ENCODE results near the gene ALG9. TPM values are rescaled to one million over a fixed set of nuclear protein-coding genes. Genes with fewer than 3 reads are reported as not detected.

Gene ALG9
- total RNA-seq, 2 donors from 2014 or later = 24.0 to 40.5 TPM

DNA sequence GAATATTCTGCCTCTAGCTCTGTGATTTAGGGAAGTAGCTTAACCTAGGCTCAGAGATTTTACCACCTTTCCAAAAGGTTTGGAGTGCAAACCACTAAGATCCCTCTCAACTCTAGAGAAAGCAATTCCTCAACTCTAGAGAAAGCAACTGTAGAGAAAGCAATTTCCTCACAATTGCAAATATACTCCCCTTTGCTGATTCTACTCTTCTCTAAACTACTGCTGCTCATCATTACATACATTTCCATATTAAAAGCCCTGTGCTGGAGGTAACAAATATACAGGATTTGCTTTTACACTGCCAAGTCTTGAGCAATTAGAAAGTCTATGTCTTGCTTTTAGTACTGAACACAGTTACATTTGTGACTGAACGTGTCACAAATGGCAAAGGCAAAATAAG lies 48.2 kb downstream of the ALG9 start:
- ATAC-seq (no peak), DNase-seq (ENCODE audit: low spot score in 2 of 2) (no peak)
- H3K36me3 Mint-ChIP-seq = peaks cover 5 to 11% of the 10 kb centered on the region in 2 donors
- no peaks in the 10 kb centered on the region for H3K9me3 Mint-ChIP-seq
- H3K27ac Mint-ChIP-seq = no peak overlapping the region

DNA sequence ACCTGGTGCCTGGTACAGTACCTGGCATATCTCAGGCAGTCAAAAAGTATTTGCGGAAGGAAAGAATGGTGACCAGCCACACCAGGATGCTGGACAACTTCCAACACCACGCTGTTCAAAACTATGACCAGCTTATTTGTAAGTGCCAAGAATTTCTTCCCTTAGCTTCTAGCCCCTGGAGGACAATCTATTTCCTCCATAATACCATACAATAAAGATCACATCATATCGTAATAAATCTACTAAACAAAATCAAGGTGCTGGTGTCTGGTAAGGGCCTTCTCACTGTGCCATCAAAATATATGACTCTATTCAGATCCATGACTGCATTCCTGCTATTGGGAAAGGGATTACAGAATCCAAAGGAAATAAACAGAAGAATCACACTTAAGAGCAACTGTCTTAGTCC lies 51.5 kb downstream of the ALG9 start:
- no peak for ATAC-seq
- Mint-ChIP-seq H3K36me3 (peaks cover 0 to 5% of the 10 kb centered on the region in 2 donors), H3K27ac (peak overlapping the region in 1 of 2 donors; percentile 30), H3K9me3 (no peaks in the 10 kb centered on the region)
- no peak for DNase-seq (ENCODE audit: low spot score in 2 of 2)

GRCh38 chr11:111819161-111819828 lies 52.1 kb downstream of the ALG9 start:
- Mint-ChIP-seq H3K9me3 (no peaks in the 10 kb centered on the region), H3K27ac (no peak overlapping the region), H3K36me3 (peaks cover 0 to 5% of the 10 kb centered on the region in 2 donors)
- no peak for ATAC-seq
- no peak for DNase-seq (ENCODE audit: low spot score in 2 of 2)

GRCh38 chr11:111815489-111815888 lies 55.9 kb downstream of the ALG9 start:
- H3K27ac Mint-ChIP-seq = no peak overlapping the region
- no peaks in the 10 kb centered on the region for H3K36me3 Mint-ChIP-seq
- DNase-seq (ENCODE audit: low spot score in 2 of 2) = no peak

DNA sequence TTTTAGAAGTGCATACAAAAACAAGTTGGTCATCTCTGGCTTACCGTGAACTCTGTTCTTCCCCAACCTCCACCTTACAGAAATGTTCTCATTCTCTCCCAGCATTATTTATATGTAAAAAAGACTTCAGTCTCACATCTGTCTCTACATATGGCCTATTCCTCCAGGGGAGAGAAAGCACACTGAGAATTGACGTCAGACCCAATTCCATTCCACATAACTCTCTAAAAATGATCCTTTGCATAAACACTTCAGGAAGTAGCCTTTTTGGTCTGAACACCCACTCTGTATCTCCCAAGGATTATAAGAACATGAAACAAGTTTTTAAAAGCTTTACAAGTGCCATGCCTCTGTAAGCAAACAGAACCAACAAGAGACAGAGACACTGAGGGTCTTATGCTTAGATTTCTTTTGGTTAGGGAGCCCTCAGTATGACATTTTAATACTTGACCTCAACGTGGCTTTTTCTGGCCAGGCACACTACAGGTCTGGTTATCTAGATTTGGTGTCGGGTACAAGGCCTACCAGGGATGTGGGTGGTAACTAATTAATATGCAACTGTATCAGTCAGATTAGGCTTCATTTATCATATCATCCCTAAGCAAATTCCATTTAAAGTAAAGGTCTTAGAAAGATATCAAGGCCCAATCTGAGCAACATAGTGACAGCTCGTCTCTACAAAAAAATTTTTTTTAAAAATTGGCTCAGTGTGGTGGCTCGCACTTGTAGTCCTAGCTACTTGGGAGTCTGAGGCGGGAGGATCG lies 56.6 kb downstream of the ALG9 start:
- DNase-seq (ENCODE audit: low spot score in 2 of 2) (no peak), ATAC-seq (no peak)
- Mint-ChIP-seq H3K27ac (no peak overlapping the region), H3K36me3 (no peaks in the 10 kb centered on the region), H3K9me3 (no peaks in the 10 kb centered on the region)

More at GRCh38 chr11:111815489-111815888, 55.9 kb downstream of the ALG9 start:
- no peaks in the 10 kb centered on the region for H3K9me3 Mint-ChIP-seq
- no peak for ATAC-seq

- ATAC-seq = no peak
- peaks cover 0 to 1% of the 10 kb centered on the region in 2 donors for H3K36me3 Mint-ChIP-seq
Observed at GRCh38 chr11:111814106-111814505, 57.3 kb downstream of the ALG9 start.

GRCh38 chr11:111812211-111812610 lies 59.2 kb downstream of the ALG9 start:
- no peaks in the 10 kb centered on the region for H3K9me3 Mint-ChIP-seq
- ATAC-seq (no peak), DNase-seq (ENCODE audit: low spot score in 2 of 2) (no peak)
- H3K36me3 Mint-ChIP-seq = peaks cover 8 to 12% of the 10 kb centered on the region in 2 donors
- no peak overlapping the region for H3K27ac Mint-ChIP-seq

More at GRCh38 chr11:111814106-111814505, 57.3 kb downstream of the ALG9 start:
- no peak overlapping the region for H3K27ac Mint-ChIP-seq
- no peaks in the 10 kb centered on the region for H3K9me3 Mint-ChIP-seq
- no peak for DNase-seq (ENCODE audit: low spot score in 2 of 2)

DNA sequence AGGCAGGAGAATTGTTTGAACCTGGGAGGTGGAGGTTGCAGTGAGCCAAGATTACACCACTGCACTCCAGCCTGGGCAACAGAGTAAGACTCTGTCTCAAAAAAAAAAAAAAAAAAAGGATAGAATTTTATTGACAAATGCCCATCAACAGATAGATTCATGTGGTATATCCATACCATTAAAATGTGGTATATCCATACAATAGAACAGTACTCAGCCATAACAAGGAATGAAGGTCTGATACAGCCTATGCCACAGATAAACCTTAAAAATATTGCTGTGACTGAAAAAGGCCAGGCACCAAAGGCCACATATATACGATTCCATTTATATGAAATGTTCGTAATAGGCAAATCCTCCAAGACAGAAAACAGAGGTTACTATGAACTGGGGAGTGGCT lies 59.9 kb downstream of the ALG9 start:
- Mint-ChIP-seq H3K27ac (no peak overlapping the region), H3K9me3 (no peaks in the 10 kb centered on the region), H3K36me3 (peaks cover 8 to 12% of the 10 kb centered on the region in 2 donors)
- ATAC-seq (no peak), DNase-seq (ENCODE audit: low spot score in 2 of 2) (no peak)

GRCh38 chr11:111808834-111809233 lies 62.5 kb downstream of the ALG9 start:
- DNase-seq (ENCODE audit: low spot score in 2 of 2) (no peak), ATAC-seq (no peak)
- Mint-ChIP-seq H3K27ac (peak overlapping the region in 1 of 2 donors; percentile 34), H3K36me3 (peaks cover 8 to 12% of the 10 kb centered on the region in 2 donors), H3K9me3 (no peaks in the 10 kb centered on the region)

- ATAC-seq = no peak
- Mint-ChIP-seq H3K27ac (no peak overlapping the region), H3K9me3 (no peaks in the 10 kb centered on the region), H3K36me3 (peaks cover 8 to 12% of the 10 kb centered on the region in 2 donors)
- DNase-seq (ENCODE audit: low spot score in 2 of 2) = no peak
Observed at GRCh38 chr11:111808063-111808588, 63.3 kb downstream of the ALG9 start.

GRCh38 chr11:111807076-111807475 lies 64.3 kb downstream of the ALG9 start:
- DNase-seq (ENCODE audit: low spot score in 2 of 2) = no peak
- no peak for ATAC-seq
- no peak overlapping the region for H3K27ac Mint-ChIP-seq
- no peaks in the 10 kb centered on the region for H3K9me3 Mint-ChIP-seq
- H3K36me3 Mint-ChIP-seq = peaks cover 8 to 13% of the 10 kb centered on the region in 2 donors

GRCh38 chr11:111801135-111801534 lies 70.2 kb downstream of the ALG9 start:
- no peak overlapping the region for H3K27ac Mint-ChIP-seq
- DNase-seq (ENCODE audit: low spot score in 2 of 2) = no peak
- no peak for ATAC-seq
- peaks cover 30 to 40% of the 10 kb centered on the region in 2 donors for H3K36me3 Mint-ChIP-seq
- H3K9me3 Mint-ChIP-seq = peaks cover 0 to 3% of the 10 kb centered on the region in 2 donors

DNA sequence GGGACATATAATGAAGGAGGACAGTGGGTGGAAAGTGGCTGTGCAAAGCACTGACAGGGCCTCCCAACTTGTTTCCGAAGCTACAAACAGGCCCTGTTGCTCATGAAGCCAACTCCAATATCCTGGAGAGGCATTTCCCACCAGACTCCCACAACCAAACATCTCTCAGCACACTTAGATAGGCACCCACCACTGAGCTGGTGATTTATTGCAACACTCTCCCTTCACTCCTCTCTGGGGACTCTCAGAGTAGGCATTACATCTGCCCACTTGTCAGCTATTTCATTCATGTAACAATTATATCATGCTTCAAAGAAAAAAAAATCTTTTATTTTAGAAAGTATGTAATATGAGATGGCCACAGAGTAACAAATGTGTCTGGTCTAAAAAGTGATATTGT lies 73.1 kb downstream of the ALG9 start:
- DNase-seq (ENCODE audit: low spot score in 2 of 2) (no peak), ATAC-seq (no peak)
- Mint-ChIP-seq H3K36me3 (peaks cover 30 to 40% of the 10 kb centered on the region in 2 donors), H3K27ac (no peak overlapping the region), H3K9me3 (peaks cover 0 to 3% of the 10 kb centered on the region in 2 donors)

- H3K36me3 Mint-ChIP-seq = peaks cover 29 to 40% of the 10 kb centered on the region in 2 donors
- peak in 1 of 2 donors; percentile 14 for ATAC-seq
- H3K9me3 Mint-ChIP-seq = peaks cover 0 to 3% of the 10 kb centered on the region in 2 donors
- H3K27ac Mint-ChIP-seq = no peak overlapping the region
- no peak for DNase-seq (ENCODE audit: low spot score in 2 of 2)
Observed at GRCh38 chr11:111797145-111797581, 74.2 kb downstream of the ALG9 start.

DNA sequence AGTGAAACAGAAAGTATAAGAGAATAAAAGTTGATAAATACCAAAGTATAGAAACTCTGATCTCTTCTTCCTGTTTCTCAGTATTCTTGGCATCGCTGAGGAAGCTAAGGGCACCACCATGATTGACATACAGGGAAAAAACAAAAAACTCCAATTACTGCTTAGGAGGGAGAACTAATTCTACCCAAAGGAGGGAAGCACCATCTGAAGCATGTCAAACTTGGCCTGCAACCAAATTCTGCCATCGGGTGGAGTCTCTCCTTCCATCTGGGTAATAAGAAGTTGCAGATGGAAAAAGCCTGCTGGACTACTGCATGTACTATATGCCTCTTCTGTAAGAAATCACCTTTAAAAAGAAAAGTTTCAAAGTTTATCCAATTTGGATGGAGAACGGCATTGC lies 74.7 kb downstream of the ALG9 start:
- peaks cover 0 to 3% of the 10 kb centered on the region in 2 donors for H3K9me3 Mint-ChIP-seq
- H3K36me3 Mint-ChIP-seq = peaks cover 24 to 40% of the 10 kb centered on the region in 2 donors
- DNase-seq (ENCODE audit: low spot score in 2 of 2) (no peak), ATAC-seq (no peak)
- no peak overlapping the region for H3K27ac Mint-ChIP-seq

DNA sequence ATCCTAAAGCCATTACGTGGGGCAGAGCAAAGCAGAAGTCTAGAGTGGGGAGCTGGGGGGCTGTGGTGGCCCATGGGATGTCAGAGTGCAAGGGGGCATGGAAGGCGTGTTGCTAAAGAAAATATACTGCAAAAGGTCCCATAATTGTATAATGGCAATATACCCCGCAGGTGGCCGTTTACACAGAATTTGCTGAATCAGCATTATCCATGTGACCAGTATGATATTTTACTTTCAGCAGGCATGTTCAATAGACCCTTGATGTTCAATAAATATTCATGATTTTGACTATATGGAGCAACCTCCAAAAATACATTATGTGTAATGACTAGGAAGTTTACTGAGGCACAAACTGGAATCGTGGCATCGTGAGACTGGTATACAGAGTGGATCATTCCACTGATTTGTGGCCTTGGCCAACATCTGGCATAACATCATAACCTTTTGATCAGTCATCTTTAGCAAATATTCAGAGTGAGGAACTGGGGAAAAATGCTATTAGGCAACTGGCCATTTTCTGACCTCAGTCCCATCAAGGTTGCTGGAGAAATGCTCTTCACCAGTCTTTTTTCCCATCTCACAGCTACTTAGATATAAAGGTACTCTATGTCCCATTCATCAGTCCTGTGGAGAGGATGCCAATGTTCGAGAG lies 75.9 kb downstream of the ALG9 start:
- ATAC-seq (no peak), DNase-seq (ENCODE audit: low spot score in 2 of 2) (no peak)
- Mint-ChIP-seq H3K27ac (peak overlapping the region in 1 of 2 donors; percentile 63), H3K36me3 (peaks cover 21 to 37% of the 10 kb centered on the region in 2 donors), H3K9me3 (peaks cover 0 to 3% of the 10 kb centered on the region in 2 donors)

DNA sequence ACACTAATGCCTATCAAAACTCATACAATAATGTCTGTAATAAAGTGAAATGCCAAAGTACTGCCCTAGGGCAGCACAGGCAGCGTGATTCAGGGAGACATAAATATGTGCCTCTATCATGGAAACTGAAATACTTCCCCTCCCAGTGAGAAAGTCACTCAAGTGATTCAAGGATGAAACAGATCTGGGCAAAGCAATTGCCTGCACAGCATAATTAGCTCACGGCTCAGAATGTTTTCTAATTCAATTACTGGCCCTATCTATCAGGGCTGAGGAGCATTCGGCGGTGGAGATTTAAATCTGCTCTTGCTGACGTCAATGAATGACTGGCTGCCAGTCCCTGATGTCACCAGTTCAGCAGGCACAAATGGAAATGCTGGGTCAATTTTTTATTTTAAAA lies 77.5 kb downstream of the ALG9 start:
- DNase-seq (ENCODE audit: low spot score in 2 of 2) = no peak
- Mint-ChIP-seq H3K27ac (no peak overlapping the region), H3K9me3 (peaks cover 0 to 3% of the 10 kb centered on the region in 2 donors), H3K36me3 (peaks cover 11 to 24% of the 10 kb centered on the region in 2 donors)
- ATAC-seq = no peak

Data from activated naive CD4-positive, alpha-beta T cell treated with anti-CD3 and anti-CD28 coated beads, Interleukin-2, amount 50 U/mL, for 72 hours (primary cell).